ENCODE data around the gene SUOX. TPM values are rescaled to one million over a fixed set of nuclear protein-coding genes. Genes with fewer than 3 reads are reported as not detected.

SUOX gene
- total RNA-seq, 1 experiment from 2014 or later: 23.2 TPM

DNA sequence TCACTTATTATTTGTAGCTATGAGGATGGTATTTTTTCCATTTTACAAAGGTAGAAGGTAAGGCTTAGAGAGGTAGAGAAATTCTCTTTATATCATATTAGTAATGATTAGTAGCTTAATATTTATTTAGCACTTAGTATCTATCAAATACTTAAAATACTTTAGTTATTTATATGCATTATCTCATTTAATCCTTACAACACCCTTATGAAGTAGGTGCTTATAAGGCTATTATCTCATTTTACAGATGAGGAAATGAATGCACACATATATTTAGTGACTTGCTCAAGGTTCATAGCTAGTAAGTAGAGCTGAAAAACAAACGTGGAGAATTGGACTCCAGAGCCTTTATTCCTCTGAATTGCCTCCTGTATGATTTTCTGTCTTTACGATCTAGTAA, 12.2 kb upstream of the SUOX start:
- no peak overlapping the region for H3K27ac Mint-ChIP-seq
- H3K27me3 Mint-ChIP-seq (ENCODE audit: low read depth): no peaks in the 10 kb centered on the region
- CTCF ChIA-PET: interaction anchor here (0.6 to 2.9 kb wide), 6 partner anchors 11 to 247 kb away, joined by 3 to 14 read pairs (median 4); partner anchors contain the start of gene RAB5B
- POLR2A ChIA-PET: interaction anchor here (3.3 kb wide), 1 partner anchor 11 kb away, joined by 12 read pairs; the partner anchor contains the start of gene RAB5B
- DNase-seq (ENCODE audit: low spot score) (no peak), ATAC-seq (no peak)
- no peaks in the 10 kb centered on the region for H3K9me3 Mint-ChIP-seq
- TF ChIP-seq PRDM15 (CRISPR knock-in tag; IDR thresholded peaks at IDR 0.05) (no peak), ETV6 (CRISPR knock-in tag; IDR thresholded peaks at IDR 0.05) (no peak), FOXK1 (CRISPR knock-in tag; IDR thresholded peaks at IDR 0.05) (no peak), GTF2I (CRISPR knock-in tag; conservative IDR thresholded peaks at IDR 0.05) (no peak), MYBL2 (CRISPR knock-in tag; IDR thresholded peaks at IDR 0.05) (no peak), GRHL2 (CRISPR knock-in tag; IDR thresholded peaks at IDR 0.05; ENCODE audit: insufficient replicate concordance, severe bottlenecking) (no peak), SP1 (CRISPR knock-in tag; conservative IDR thresholded peaks at IDR 0.05) (no peak)
- TF ChIP-seq, protein P1, sequence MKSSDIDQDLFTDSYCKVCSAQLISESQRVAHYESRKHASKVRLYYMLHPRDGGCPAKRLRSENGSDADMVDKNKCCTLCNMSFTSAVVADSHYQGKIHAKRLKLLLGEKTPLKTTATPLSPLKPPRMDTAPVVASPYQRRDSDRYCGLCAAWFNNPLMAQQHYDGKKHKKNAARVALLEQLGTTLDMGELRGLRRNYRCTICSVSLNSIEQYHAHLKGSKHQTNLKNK (CRISPR knock-in tag; IDR thresholded peaks at IDR 0.05): no peak
- TF ChIP-seq, protein P2, sequence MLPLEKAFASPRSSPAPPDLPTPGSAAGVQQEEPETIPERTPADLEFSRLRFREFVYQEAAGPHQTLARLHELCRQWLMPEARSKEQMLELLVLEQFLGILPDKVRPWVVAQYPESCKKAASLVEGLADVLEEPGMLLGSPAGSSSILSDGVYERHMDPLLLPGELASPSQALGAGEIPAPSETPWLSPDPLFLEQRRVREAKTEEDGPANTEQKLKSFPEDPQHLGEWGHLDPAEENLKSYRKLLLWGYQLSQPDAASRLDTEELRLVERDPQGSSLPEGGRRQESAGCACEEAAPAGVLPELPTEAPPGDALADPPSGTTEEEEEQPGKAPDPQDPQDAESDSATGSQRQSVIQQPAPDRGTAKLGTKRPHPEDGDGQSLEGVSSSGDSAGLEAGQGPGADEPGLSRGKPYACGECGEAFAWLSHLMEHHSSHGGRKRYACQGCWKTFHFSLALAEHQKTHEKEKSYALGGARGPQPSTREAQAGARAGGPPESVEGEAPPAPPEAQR (CRISPR knock-in tag; IDR thresholded peaks at IDR 0.05): no peak
- TF ChIP-seq, protein P3, sequence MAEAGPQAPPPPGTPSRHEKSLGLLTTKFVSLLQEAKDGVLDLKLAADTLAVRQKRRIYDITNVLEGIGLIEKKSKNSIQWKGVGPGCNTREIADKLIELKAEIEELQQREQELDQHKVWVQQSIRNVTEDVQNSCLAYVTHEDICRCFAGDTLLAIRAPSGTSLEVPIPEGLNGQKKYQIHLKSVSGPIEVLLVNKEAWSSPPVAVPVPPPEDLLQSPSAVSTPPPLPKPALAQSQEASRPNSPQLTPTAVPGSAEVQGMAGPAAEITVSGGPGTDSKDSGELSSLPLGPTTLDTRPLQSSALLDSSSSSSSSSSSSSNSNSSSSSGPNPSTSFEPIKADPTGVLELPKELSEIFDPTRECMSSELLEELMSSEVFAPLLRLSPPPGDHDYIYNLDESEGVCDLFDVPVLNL (CRISPR knock-in tag; IDR thresholded peaks at IDR 0.05; ENCODE audit: borderline replicate concordance, low read depth): no peak
- TF ChIP-seq, protein P4, sequence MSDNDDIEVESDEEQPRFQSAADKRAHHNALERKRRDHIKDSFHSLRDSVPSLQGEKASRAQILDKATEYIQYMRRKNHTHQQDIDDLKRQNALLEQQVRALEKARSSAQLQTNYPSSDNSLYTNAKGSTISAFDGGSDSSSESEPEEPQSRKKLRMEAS (CRISPR knock-in tag; IDR thresholded peaks at IDR 0.05): no peak
- H3K36me3 Mint-ChIP-seq: peaks cover 42% of the 10 kb centered on the region
- H3K4me3 Mint-ChIP-seq: no peak overlapping the region
- no peaks in the 10 kb centered on the region for H3K4me1 Mint-ChIP-seq

- no peak overlapping the region for H3K4me3 Mint-ChIP-seq
- no peak for ATAC-seq
- POLR2A ChIA-PET: interaction anchor here (3.3 kb wide), 1 partner anchor 11 kb away, joined by 12 read pairs; the partner anchor contains the start of gene RAB5B
- TF ChIP-seq, protein P4 (CRISPR knock-in tag; IDR thresholded peaks at IDR 0.05): no peak
- TF ChIP-seq ZNF219 (CRISPR knock-in tag; IDR thresholded peaks at IDR 0.05; ENCODE audit: borderline replicate concordance) (no peak), SOX15 (CRISPR knock-in tag; IDR thresholded peaks at IDR 0.05) (no peak), ZNF423 (CRISPR knock-in tag; IDR thresholded peaks at IDR 0.05) (no peak), CREB1 (CRISPR knock-in tag; IDR thresholded peaks at IDR 0.05) (no peak), USF1 (CRISPR knock-in tag; IDR thresholded peaks at IDR 0.05) (no peak), SMAD4 (CRISPR knock-in tag; IDR thresholded peaks at IDR 0.05) (no peak), TEAD1 (CRISPR knock-in tag; IDR thresholded peaks at IDR 0.05) (no peak), GABPB1 (CRISPR knock-in tag; IDR thresholded peaks at IDR 0.05) (no peak)
- TF ChIP-seq, protein P1 (CRISPR knock-in tag; IDR thresholded peaks at IDR 0.05): no peak
- TF ChIP-seq, protein P5, sequence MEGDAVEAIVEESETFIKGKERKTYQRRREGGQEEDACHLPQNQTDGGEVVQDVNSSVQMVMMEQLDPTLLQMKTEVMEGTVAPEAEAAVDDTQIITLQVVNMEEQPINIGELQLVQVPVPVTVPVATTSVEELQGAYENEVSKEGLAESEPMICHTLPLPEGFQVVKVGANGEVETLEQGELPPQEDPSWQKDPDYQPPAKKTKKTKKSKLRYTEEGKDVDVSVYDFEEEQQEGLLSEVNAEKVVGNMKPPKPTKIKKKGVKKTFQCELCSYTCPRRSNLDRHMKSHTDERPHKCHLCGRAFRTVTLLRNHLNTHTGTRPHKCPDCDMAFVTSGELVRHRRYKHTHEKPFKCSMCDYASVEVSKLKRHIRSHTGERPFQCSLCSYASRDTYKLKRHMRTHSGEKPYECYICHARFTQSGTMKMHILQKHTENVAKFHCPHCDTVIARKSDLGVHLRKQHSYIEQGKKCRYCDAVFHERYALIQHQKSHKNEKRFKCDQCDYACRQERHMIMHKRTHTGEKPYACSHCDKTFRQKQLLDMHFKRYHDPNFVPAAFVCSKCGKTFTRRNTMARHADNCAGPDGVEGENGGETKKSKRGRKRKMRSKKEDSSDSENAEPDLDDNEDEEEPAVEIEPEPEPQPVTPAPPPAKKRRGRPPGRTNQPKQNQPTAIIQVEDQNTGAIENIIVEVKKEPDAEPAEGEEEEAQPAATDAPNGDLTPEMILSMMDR (IDR thresholded peaks at IDR 0.05): no peak
- TF ChIP-seq, protein P6, sequence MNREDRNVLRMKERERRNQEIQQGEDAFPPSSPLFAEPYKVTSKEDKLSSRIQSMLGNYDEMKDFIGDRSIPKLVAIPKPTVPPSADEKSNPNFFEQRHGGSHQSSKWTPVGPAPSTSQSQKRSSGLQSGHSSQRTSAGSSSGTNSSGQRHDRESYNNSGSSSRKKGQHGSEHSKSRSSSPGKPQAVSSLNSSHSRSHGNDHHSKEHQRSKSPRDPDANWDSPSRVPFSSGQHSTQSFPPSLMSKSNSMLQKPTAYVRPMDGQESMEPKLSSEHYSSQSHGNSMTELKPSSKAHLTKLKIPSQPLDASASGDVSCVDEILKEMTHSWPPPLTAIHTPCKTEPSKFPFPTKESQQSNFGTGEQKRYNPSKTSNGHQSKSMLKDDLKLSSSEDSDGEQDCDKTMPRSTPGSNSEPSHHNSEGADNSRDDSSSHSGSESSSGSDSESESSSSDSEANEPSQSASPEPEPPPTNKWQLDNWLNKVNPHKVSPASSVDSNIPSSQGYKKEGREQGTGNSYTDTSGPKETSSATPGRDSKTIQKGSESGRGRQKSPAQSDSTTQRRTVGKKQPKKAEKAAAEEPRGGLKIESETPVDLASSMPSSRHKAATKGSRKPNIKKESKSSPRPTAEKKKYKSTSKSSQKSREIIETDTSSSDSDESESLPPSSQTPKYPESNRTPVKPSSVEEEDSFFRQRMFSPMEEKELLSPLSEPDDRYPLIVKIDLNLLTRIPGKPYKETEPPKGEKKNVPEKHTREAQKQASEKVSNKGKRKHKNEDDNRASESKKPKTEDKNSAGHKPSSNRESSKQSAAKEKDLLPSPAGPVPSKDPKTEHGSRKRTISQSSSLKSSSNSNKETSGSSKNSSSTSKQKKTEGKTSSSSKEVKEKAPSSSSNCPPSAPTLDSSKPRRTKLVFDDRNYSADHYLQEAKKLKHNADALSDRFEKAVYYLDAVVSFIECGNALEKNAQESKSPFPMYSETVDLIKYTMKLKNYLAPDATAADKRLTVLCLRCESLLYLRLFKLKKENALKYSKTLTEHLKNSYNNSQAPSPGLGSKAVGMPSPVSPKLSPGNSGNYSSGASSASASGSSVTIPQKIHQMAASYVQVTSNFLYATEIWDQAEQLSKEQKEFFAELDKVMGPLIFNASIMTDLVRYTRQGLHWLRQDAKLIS (CRISPR knock-in tag; IDR thresholded peaks at IDR 0.05; ENCODE audit: borderline replicate concordance): no peak
- H3K27me3 Mint-ChIP-seq (ENCODE audit: low read depth): no peaks in the 10 kb centered on the region
- DNase-seq (ENCODE audit: low spot score): no peak
- no peaks in the 10 kb centered on the region for H3K9me3 Mint-ChIP-seq
- H3K4me1 Mint-ChIP-seq: no peaks in the 10 kb centered on the region
- H3K27ac Mint-ChIP-seq: no peak overlapping the region
- peaks cover 43% of the 10 kb centered on the region for H3K36me3 Mint-ChIP-seq
- CTCF ChIA-PET: interaction anchor here (0.8 to 2.9 kb wide), 4 partner anchors 11 to 44 kb away, joined by 3 to 14 read pairs (median 5); partner anchors contain the start of genes RAB5B and SUOX
These were observed 11.7 kb upstream of the SUOX start for GRCh38 chr12:55985341-55985740.
